ENCODE measurements around the gene DGKZ.
A peak's percentile ranks its signal among the peaks of the same experiment; 100 is the strongest.

The DGKZ gene

DNA sequence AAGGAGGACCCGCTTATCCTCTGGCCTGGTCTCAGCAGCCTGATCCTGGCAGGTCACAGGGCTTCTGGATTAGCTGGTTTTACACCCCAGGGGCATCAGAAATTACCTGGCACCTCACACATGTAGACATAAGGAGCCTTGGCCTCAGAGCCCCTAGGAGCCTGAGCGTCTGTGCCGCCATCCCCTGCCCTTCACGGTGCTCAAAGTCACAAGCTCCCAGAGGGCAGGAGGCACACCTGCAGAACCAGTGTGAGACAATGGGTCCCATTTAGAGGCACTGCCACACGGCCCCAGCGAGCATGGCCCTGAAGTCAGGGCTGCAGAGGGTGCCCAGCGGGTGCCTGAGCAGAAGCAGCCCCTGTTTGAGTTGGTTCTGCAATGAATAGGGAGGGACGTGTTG is 3.9 kb downstream of the DGKZ start:
- peaks cover 79% of the 10 kb centered on the region for H3K4me1 Mint-ChIP-seq
- H3K36me3 Mint-ChIP-seq: no peaks in the 10 kb centered on the region
- H3K9me3 Mint-ChIP-seq: no peaks in the 10 kb centered on the region
- H3K4me3 Mint-ChIP-seq: peak overlapping the region; percentile 85
- peak overlapping the region; percentile 88 for H3K27ac Mint-ChIP-seq
- H3K27me3 Mint-ChIP-seq: no peaks in the 10 kb centered on the region

GRCh38 chr11:46351606-46352005 is 4.3 kb downstream of the DGKZ start:
- peak overlapping the region; percentile 88 for H3K27ac Mint-ChIP-seq
- peak overlapping the region; percentile 85 for H3K4me3 Mint-ChIP-seq
- H3K36me3 Mint-ChIP-seq: peaks cover under 1% of the 10 kb centered on the region
- H3K4me1 Mint-ChIP-seq: peaks cover 79% of the 10 kb centered on the region
- H3K27me3 Mint-ChIP-seq: no peaks in the 10 kb centered on the region
- H3K9me3 Mint-ChIP-seq: no peaks in the 10 kb centered on the region

- peak overlapping the region; percentile 88 for H3K27ac Mint-ChIP-seq
- no peaks in the 10 kb centered on the region for H3K27me3 Mint-ChIP-seq
- H3K9me3 Mint-ChIP-seq: no peaks in the 10 kb centered on the region
- H3K4me3 Mint-ChIP-seq: peak overlapping the region; percentile 85
- peaks cover 80% of the 10 kb centered on the region for H3K4me1 Mint-ChIP-seq
- peaks cover 4% of the 10 kb centered on the region for H3K36me3 Mint-ChIP-seq
These were observed 5.0 kb downstream of the DGKZ start for GRCh38 chr11:46352063-46352841.

GRCh38 chr11:46353698-46354097 is 6.4 kb downstream of the DGKZ start:
- peak overlapping the region; percentile 74 for H3K27ac Mint-ChIP-seq
- H3K9me3 Mint-ChIP-seq: no peaks in the 10 kb centered on the region
- no peaks in the 10 kb centered on the region for H3K27me3 Mint-ChIP-seq
- H3K4me1 Mint-ChIP-seq: peaks cover 90% of the 10 kb centered on the region
- peak overlapping the region; percentile 85 for H3K4me3 Mint-ChIP-seq
- peaks cover 4% of the 10 kb centered on the region for H3K36me3 Mint-ChIP-seq

- Mint-ChIP-seq H3K27me3 (no peaks in the 10 kb centered on the region), H3K36me3 (peaks cover 4% of the 10 kb centered on the region), H3K9me3 (no peaks in the 10 kb centered on the region), H3K27ac (peak overlapping the region; percentile 91), H3K4me1 (peaks cover 73% of the 10 kb centered on the region), H3K4me3 (no peak overlapping the region)
These were observed 9.7 kb downstream of the DGKZ start for GRCh38 chr11:46356924-46357482.

- Mint-ChIP-seq H3K27ac (peak overlapping the region; percentile 73), H3K4me1 (peaks cover 75% of the 10 kb centered on the region), H3K36me3 (peaks cover 4% of the 10 kb centered on the region), H3K27me3 (no peaks in the 10 kb centered on the region), H3K4me3 (no peak overlapping the region), H3K9me3 (no peaks in the 10 kb centered on the region)
These were observed 10.2 kb downstream of the DGKZ start for GRCh38 chr11:46357483-46357936.

GRCh38 chr11:46359953-46360352 is 12.7 kb downstream of the DGKZ start:
- Mint-ChIP-seq H3K4me3 (no peak overlapping the region), H3K27ac (no peak overlapping the region)

GRCh38 chr11:46360878-46361277 is 13.6 kb downstream of the DGKZ start:
- Mint-ChIP-seq H3K4me3 (peak overlapping the region; percentile 86), H3K27ac (peak overlapping the region; percentile 97), H3K36me3 (peaks cover 4% of the 10 kb centered on the region), H3K9me3 (no peaks in the 10 kb centered on the region), H3K4me1 (peaks cover 71% of the 10 kb centered on the region), H3K27me3 (no peaks in the 10 kb centered on the region)

More at GRCh38 chr11:46359953-46360352, 12.7 kb downstream of the DGKZ start:
- peaks cover 69% of the 10 kb centered on the region for H3K4me1 Mint-ChIP-seq
- peaks cover 4% of the 10 kb centered on the region for H3K36me3 Mint-ChIP-seq
- no peaks in the 10 kb centered on the region for H3K27me3 Mint-ChIP-seq
- no peaks in the 10 kb centered on the region for H3K9me3 Mint-ChIP-seq

DNA sequence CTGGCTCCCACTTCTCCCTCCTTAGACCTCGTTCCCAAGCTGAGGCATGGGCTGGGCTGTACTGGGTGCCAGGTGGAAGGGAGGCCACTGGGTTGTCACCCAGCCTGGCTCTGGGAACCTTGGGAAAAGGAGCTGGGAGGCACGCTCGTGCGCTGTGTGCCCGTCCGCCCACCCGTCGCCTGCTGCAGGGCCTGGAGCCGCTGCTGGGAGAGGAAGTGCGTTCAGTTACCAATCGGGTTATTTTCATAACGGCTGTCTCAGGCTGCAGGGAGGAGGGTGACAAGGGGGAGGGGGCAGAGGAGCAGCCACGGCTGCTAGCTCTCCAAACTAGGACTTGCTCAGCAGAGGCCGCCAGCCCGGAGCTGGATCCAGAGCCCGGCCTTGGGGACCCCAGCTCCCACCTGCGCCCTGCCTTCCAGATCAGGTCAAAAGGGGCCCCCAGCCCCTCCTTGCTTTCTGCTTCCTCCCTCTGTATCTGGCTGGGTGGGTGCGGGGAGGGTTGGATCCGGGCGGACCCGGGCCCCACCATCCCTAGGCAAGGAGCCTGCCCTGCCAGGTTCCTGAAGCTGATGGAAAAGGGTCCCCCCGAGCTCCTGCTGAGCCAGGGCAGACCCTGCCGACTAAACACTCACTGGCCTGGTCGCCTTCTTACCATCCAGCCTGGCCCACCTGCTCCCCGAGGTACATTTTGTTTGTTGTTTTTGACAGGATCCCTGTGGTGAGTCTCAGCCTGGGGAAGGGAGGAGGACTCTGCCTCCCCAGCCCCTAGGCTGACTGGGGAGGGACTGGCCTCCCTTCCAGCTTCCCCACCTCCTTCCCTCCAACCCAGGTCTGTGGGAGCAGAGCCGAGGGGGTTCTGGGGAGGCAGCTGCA is 14.3 kb downstream of the DGKZ start:
- peaks cover 4% of the 10 kb centered on the region for H3K36me3 Mint-ChIP-seq
- peak overlapping the region; percentile 86 for H3K4me3 Mint-ChIP-seq
- H3K27me3 Mint-ChIP-seq: no peaks in the 10 kb centered on the region
- peaks cover 66% of the 10 kb centered on the region for H3K4me1 Mint-ChIP-seq
- no peaks in the 10 kb centered on the region for H3K9me3 Mint-ChIP-seq
- H3K27ac Mint-ChIP-seq: peak overlapping the region; percentile 97

- H3K27ac Mint-ChIP-seq: peak overlapping the region; percentile 82
- no peaks in the 10 kb centered on the region for H3K27me3 Mint-ChIP-seq
- peak overlapping the region; percentile 39 for H3K4me3 Mint-ChIP-seq
- peaks cover 64% of the 10 kb centered on the region for H3K4me1 Mint-ChIP-seq
- H3K36me3 Mint-ChIP-seq: no peaks in the 10 kb centered on the region
- no peaks in the 10 kb centered on the region for H3K9me3 Mint-ChIP-seq
These were observed 15.1 kb downstream of the DGKZ start for GRCh38 chr11:46362156-46363030.

DNA sequence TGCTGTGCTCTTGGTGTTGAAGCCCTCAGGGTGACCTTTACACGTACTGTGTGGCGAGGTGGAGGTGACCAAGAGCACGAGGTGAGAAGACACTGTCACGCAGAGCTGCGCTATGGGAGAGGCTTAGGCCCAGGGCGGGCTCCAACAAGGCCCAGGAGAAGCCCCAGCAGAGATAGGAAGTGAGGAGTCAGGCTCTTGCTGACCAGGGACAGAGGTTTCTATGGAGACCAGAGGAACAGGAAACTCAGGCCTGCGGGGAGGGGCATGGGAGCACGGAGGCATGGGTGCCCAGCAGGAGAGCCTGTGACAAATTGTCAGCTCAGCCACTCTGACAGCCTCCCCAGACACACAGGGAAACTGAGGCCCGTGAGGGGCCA is 15.8 kb downstream of the DGKZ start:
- Mint-ChIP-seq H3K36me3 (no peaks in the 10 kb centered on the region), H3K4me1 (peaks cover 58% of the 10 kb centered on the region), H3K4me3 (peak overlapping the region; percentile 39), H3K27me3 (no peaks in the 10 kb centered on the region), H3K27ac (peak overlapping the region; percentile 82), H3K9me3 (no peaks in the 10 kb centered on the region)

GRCh38 chr11:46363455-46364005 is 16.3 kb downstream of the DGKZ start:
- Mint-ChIP-seq H3K9me3 (no peaks in the 10 kb centered on the region), H3K4me1 (peaks cover 59% of the 10 kb centered on the region), H3K27me3 (no peaks in the 10 kb centered on the region), H3K4me3 (no peak overlapping the region), H3K36me3 (no peaks in the 10 kb centered on the region), H3K27ac (no peak overlapping the region)

DNA sequence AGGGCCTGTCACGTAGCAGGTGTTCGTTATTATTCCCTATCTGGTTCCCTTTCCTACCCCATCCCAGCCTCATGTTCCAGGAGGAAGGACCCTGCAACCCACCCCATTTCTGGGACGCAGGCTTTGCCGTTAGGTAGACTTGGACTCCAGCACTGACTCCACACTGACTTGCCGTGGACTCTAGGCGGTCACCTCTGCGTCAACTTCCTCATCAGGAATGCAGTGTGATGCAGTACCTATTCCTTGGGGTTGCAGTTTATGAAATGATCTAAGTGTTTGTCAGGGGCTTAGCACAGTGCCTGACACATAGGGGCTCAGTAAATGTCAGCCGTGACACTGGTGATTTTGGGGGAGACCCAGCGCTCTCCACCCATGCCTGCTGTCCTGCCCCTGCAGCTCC is 16.8 kb downstream of the DGKZ start:
- H3K27ac Mint-ChIP-seq: peak overlapping the region; percentile 5
- no peaks in the 10 kb centered on the region for H3K27me3 Mint-ChIP-seq
- H3K4me3 Mint-ChIP-seq: no peak overlapping the region
- no peaks in the 10 kb centered on the region for H3K36me3 Mint-ChIP-seq
- no peaks in the 10 kb centered on the region for H3K9me3 Mint-ChIP-seq
- peaks cover 61% of the 10 kb centered on the region for H3K4me1 Mint-ChIP-seq

DNA sequence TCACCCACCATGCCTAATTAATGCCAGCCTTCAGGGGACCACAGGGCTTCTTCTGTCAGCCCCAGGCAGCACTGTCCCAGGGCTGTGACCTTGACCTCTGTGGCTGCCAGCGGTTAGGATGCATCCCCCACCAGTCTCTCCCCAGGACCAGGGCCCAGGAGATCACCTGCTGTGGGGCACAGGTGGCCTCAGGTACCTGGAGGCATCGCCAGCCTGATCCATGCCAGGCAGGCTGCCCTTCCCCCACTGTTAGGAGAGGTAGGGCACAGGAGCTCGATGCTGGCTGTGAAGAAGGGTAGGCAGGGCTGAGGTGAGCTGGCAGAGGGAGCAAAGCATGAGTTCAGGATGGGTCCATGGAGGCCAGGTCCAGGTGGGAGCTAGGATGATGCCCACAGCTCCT is 17.5 kb downstream of the DGKZ start:
- H3K4me3 Mint-ChIP-seq: no peak overlapping the region
- no peaks in the 10 kb centered on the region for H3K27me3 Mint-ChIP-seq
- H3K4me1 Mint-ChIP-seq: peaks cover 64% of the 10 kb centered on the region
- no peaks in the 10 kb centered on the region for H3K9me3 Mint-ChIP-seq
- no peaks in the 10 kb centered on the region for H3K36me3 Mint-ChIP-seq
- H3K27ac Mint-ChIP-seq: peak overlapping the region; percentile 61

DNA sequence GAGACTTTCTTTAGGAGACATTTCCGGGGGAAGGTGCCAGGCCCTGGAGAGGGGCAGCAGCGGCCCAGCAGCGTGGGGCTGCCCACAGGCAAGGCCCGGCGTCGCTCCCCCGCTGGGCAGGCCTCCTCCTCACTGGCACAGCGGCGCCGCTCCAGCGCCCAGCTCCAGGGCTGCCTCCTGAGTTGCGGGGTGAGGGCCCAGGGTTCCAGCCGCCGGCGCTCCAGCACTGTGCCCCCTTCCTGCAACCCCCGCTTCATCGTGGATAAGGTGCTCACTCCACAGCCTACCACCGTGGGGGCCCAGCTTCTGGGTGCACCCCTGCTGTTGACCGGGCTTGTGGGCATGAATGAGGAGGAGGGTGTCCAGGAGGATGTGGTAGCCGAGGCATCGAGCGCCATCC is 19.0 kb downstream of the DGKZ start:
- Mint-ChIP-seq H3K27me3 (no peaks in the 10 kb centered on the region), H3K27ac (no peak overlapping the region), H3K9me3 (no peaks in the 10 kb centered on the region), H3K4me3 (no peak overlapping the region), H3K4me1 (peaks cover 50% of the 10 kb centered on the region), H3K36me3 (no peaks in the 10 kb centered on the region)

Data from activated naive CD4-positive, alpha-beta T cell treated with anti-CD3 and anti-CD28 coated beads, Interleukin-2, amount 50 U/mL, for 24 hours (primary cell).